Suprapubic skin (tissue), 4 donors: ENCODE measurements around the gene NOL11. TPM values are rescaled to one million over a fixed set of nuclear protein-coding genes. Genes with fewer than 3 reads are reported as not detected.
"Not testable (repeated sequence)": the region's sequence is repeated elsewhere in the genome, so short reads cannot be mapped to it uniquely, and the experiment has no call there.

Experiments
- DNase-seq, 2 donors: peaks; one replicate each; pipeline ENCODE4 v3.0.0-alpha.2; 2019; ENCODE audit warnings: low spot score in 2 of 2
- H3K27ac ChIP-seq: fragments of 200-600 bp; sonication (generic); one replicate; pipeline ENCODE4 v1.5.1; 2019
- H3K27me3 ChIP-seq: fragments of 200-600 bp; sonication (generic); one replicate; pipeline ENCODE4 v1.5.1; 2019
- H3K36me3 ChIP-seq: fragments of 200-600 bp; sonication (generic); one replicate; pipeline ENCODE4 v1.5.1; 2019
- H3K4me1 ChIP-seq: fragments of 200-600 bp; sonication (generic); one replicate; pipeline ENCODE4 v1.5.1; 2019
- H3K4me3 ChIP-seq: fragments of 200-600 bp; sonication (generic); one replicate; pipeline ENCODE4 v1.5.1; 2019; ENCODE audit warnings: mild to moderate bottlenecking
- H3K9me3 ChIP-seq: fragments of 200-600 bp; sonication (generic); one replicate; pipeline ENCODE4 v1.5.1; 2019
- EP300 ChIP-seq: sonication (generic); formaldehyde crosslinking; IDR thresholded peaks from one replicate; pipeline ENCODE4 v1.6.1; 2017; ENCODE audit warnings: antibody characterized with exemption
- POLR2A ChIP-seq, 2 donors: fragments of 450-650 bp; IDR thresholded peaks; one replicate each; pipeline ENCODE4 v1.6.1; 2017; ENCODE audit warnings: antibody characterized with exemption in 2 of 2, mild to moderate bottlenecking in 2 of 2, moderate library complexity in 2 of 2
- POLR2AphosphoS5 ChIP-seq, 3 donors: sonication (generic); formaldehyde crosslinking; IDR thresholded peaks; one replicate each; pipeline ENCODE4 v1.6.1; 2017; ENCODE audit warnings: antibody characterized with exemption in 3 of 3
- WGBS: methylation state at CpG from one replicate; pipeline ENCODE4 v1.1.5; 2018; 5-methylcytosine and 5-hydroxymethylcytosine counted together
- total RNA-seq, 4 donors: library from RNA; depleted of rRNA; stranded (reverse); fragments of >200 nt; gene quantifications; one replicate each; pipeline ENCODE4 v1.1.0, GENCODE V29; 2016
- TF ChIP-seq, protein P1 (sequence below), 2 donors: fragments of 200-600 bp in 1 of 2; fragments of 450-650 bp in 1 of 2; sonication (generic) in 1 of 2; IDR thresholded peaks; one replicate each; pipeline ENCODE4 v1.5.1; 2016 to 2019; ENCODE audit warnings: antibody characterized with exemption in 2 of 2, mild to moderate bottlenecking in 1 of 2, moderate library complexity in 1 of 2

Gene NOL11
- total RNA-seq, 4 donors from 2014 or later = 25.0 to 43.6 (median 29.6) TPM

- Histone ChIP-seq H3K36me3 (peaks cover 5% of the 10 kb centered on the region), H3K4me1 (no peaks in the 10 kb centered on the region), H3K4me3 (no peak overlapping the region), H3K27me3 (no peaks in the 10 kb centered on the region), H3K9me3 (no peaks in the 10 kb centered on the region), H3K27ac (no peak overlapping the region)
- no peak for DNase-seq
- TF ChIP-seq EP300 (no peak), POLR2A (IDR thresholded peaks at IDR 0.05) (no peak), POLR2AphosphoS5 (IDR thresholded peaks at IDR 0.05) (no peak)
- TF ChIP-seq, protein P1, sequence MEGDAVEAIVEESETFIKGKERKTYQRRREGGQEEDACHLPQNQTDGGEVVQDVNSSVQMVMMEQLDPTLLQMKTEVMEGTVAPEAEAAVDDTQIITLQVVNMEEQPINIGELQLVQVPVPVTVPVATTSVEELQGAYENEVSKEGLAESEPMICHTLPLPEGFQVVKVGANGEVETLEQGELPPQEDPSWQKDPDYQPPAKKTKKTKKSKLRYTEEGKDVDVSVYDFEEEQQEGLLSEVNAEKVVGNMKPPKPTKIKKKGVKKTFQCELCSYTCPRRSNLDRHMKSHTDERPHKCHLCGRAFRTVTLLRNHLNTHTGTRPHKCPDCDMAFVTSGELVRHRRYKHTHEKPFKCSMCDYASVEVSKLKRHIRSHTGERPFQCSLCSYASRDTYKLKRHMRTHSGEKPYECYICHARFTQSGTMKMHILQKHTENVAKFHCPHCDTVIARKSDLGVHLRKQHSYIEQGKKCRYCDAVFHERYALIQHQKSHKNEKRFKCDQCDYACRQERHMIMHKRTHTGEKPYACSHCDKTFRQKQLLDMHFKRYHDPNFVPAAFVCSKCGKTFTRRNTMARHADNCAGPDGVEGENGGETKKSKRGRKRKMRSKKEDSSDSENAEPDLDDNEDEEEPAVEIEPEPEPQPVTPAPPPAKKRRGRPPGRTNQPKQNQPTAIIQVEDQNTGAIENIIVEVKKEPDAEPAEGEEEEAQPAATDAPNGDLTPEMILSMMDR (IDR thresholded peaks at IDR 0.05) = no peak
- 59% methylated on average over 3 of the region's 3 CpGs for WGBS
These were observed 21.4 kb upstream of the NOL11 start for GRCh38 chr17:67696347-67696746.

GRCh38 chr17:67696853-67697498 lies 20.8 kb upstream of the NOL11 start:
- Histone ChIP-seq H3K9me3 (no peaks in the 10 kb centered on the region), H3K27ac (no peak overlapping the region), H3K27me3 (no peaks in the 10 kb centered on the region), H3K36me3 (peaks cover 5% of the 10 kb centered on the region), H3K4me1 (no peaks in the 10 kb centered on the region), H3K4me3 (no peak overlapping the region)
- TF ChIP-seq, protein P1 (IDR thresholded peaks at IDR 0.05) = no peak
- no peak for TF ChIP-seq EP300
- no peak for TF ChIP-seq POLR2A (IDR thresholded peaks at IDR 0.05)
- no peak for TF ChIP-seq POLR2AphosphoS5 (IDR thresholded peaks at IDR 0.05)
- 82% methylated on average over 4 of the region's 4 CpGs for WGBS
- DNase-seq = no peak

- no peaks in the 10 kb centered on the region for H3K9me3 ChIP-seq
- 55% methylated on average over 5 of the region's 5 CpGs for WGBS
- no peak overlapping the region for H3K4me3 ChIP-seq
- H3K36me3 ChIP-seq = no peaks in the 10 kb centered on the region
- no peak for DNase-seq
- no peaks in the 10 kb centered on the region for H3K27me3 ChIP-seq
- no peaks in the 10 kb centered on the region for H3K4me1 ChIP-seq
- no peak overlapping the region for H3K27ac ChIP-seq
- TF ChIP-seq EP300 = no peak
- TF ChIP-seq POLR2A (IDR thresholded peaks at IDR 0.05) = no peak
- no peak for TF ChIP-seq POLR2AphosphoS5 (IDR thresholded peaks at IDR 0.05)
- TF ChIP-seq, protein P1 (IDR thresholded peaks at IDR 0.05) = no peak
These were observed 17.6 kb upstream of the NOL11 start for GRCh38 chr17:67700037-67700724.

DNA sequence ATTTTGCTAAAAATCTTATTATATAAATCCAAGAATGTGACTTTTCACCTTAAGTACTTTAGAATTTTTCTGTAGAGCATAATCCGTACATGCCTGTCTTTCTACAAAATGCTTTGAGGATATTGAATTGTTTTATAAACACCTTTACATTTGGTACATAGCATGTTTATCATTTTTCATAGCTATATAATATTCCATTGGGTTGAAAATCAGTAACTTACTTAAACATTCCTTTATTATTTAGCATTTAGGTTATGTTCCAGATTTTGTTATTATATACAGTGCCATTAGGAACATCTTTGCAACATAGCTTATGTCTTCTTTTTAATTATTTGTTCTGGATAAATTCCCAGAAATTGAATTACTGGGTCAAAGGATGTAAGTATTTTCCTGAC lies 17.0 kb upstream of the NOL11 start:
- 85% methylated on average over 1 of the region's 1 CpG for WGBS
- Histone ChIP-seq H3K4me3 (no peak overlapping the region), H3K4me1 (no peaks in the 10 kb centered on the region), H3K27me3 (no peaks in the 10 kb centered on the region), H3K27ac (no peak overlapping the region), H3K36me3 (no peaks in the 10 kb centered on the region), H3K9me3 (no peaks in the 10 kb centered on the region)
- TF ChIP-seq EP300 (no peak), POLR2AphosphoS5 (IDR thresholded peaks at IDR 0.05) (no peak), POLR2A (IDR thresholded peaks at IDR 0.05) (no peak)
- TF ChIP-seq, protein P1 (IDR thresholded peaks at IDR 0.05) = no peak
- no peak for DNase-seq

DNA sequence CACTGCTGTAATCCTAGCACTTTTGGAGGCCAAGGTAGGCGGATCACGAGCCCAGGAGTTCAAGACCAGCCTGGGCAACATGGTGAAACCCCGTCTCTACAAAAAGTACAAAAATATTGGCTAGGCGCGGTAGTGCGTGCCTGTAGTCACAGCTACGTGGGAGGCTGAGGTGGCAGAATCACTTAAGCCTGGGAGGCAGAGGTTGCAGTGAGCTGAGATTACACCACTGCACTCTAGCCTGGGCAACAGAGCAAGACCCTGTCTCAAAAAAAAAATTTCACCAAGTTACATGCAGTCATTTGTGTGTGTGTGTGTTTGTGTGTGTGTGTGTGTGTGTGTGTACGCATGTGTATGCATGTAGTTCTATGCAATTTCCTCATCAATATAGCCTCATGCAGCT lies 14.9 kb upstream of the NOL11 start:
- not testable (repeated sequence) for H3K27ac ChIP-seq, H3K9me3 ChIP-seq, DNase-seq, H3K4me1 ChIP-seq, H3K4me3 ChIP-seq, H3K27me3 ChIP-seq, H3K36me3 ChIP-seq
- WGBS = 91% methylated on average over 8 of the region's 8 CpGs
